GF-D8 (cell line): ENCODE data around the gene LAMA5.

Experiments used
- DNase-seq: peaks from one replicate; lab custom pipeline; 2025; lab: John Stamatoyannopoulos, UW

LAMA5 gene

GRCh38 chr20:62300319-62300718 is 66.8 kb downstream of the LAMA5 start:
- no peak for DNase-seq

- DNase-seq: no peak
Measured at GRCh38 chr20:62299666-62300236, 67.4 kb downstream of the LAMA5 start.

GRCh38 chr20:62298577-62299249 is 68.4 kb downstream of the LAMA5 start:
- DNase-seq: no peak

GRCh38 chr20:62297449-62298227 is 69.5 kb downstream of the LAMA5 start:
- DNase-seq: no peak

GRCh38 chr20:62296724-62297448 is 70.2 kb downstream of the LAMA5 start:
- DNase-seq: no peak

GRCh38 chr20:62294516-62294915 is 72.6 kb downstream of the LAMA5 start:
- DNase-seq: no peak

GRCh38 chr20:62293946-62294345 is 73.2 kb downstream of the LAMA5 start:
- no peak for DNase-seq

- no peak for DNase-seq
Measured at GRCh38 chr20:62293111-62293784, 73.9 kb downstream of the LAMA5 start.

- DNase-seq: no peak
Measured at GRCh38 chr20:62292108-62292507, 75.0 kb downstream of the LAMA5 start.

- DNase-seq: no peak
Measured at GRCh38 chr20:62291251-62292066, 75.7 kb downstream of the LAMA5 start.

- DNase-seq: no peak
Measured at GRCh38 chr20:62289898-62290297, 77.2 kb downstream of the LAMA5 start.

- DNase-seq: no peak
Measured at GRCh38 chr20:62289131-62289530, 78.0 kb downstream of the LAMA5 start.

- no peak for DNase-seq
Measured at GRCh38 chr20:62288535-62289105, 78.5 kb downstream of the LAMA5 start.

GRCh38 chr20:62287759-62288534 is 79.2 kb downstream of the LAMA5 start:
- no peak for DNase-seq

GRCh38 chr20:62287129-62287528 is 80.0 kb downstream of the LAMA5 start:
- DNase-seq: no peak

GRCh38 chr20:62286493-62287064 is 80.5 kb downstream of the LAMA5 start:
- no peak for DNase-seq

GRCh38 chr20:62285722-62286121 is 81.4 kb downstream of the LAMA5 start:
- no peak for DNase-seq

- no peak for DNase-seq
Measured at GRCh38 chr20:62285151-62285550, 82.0 kb downstream of the LAMA5 start.

GRCh38 chr20:62284448-62284847 is 82.7 kb downstream of the LAMA5 start:
- no peak for DNase-seq
